Gastroesophageal sphincter (tissue), 3 donors: ENCODE data around the gene SND1.

Source experiments
- EP300 ChIP-seq: sonication (generic); formaldehyde crosslinking; IDR thresholded peaks from one replicate; pipeline ENCODE4 v1.6.1; 2017; ENCODE audit warnings: antibody characterized with exemption, mild to moderate bottlenecking
- POLR2A ChIP-seq, 2 donors: fragments of 450-650 bp; IDR thresholded peaks; one replicate each; pipeline ENCODE4 v1.6.1; 2017; ENCODE audit warnings: antibody characterized with exemption in 2 of 2, mild to moderate bottlenecking in 2 of 2, moderate library complexity in 1 of 2
- TF ChIP-seq, protein P1 (sequence below), 4 experiments: fragments of 200-600 bp in 2 of 4; fragments of 450-650 bp in 2 of 4; sonication (generic) in 1 of 4; IDR thresholded peaks; one replicate each; pipeline ENCODE4 v1.5.1; 2017 to 2019; ENCODE audit warnings: antibody characterized with exemption in 4 of 4, mild to moderate bottlenecking in 2 of 4, moderate library complexity in 2 of 4

GRCh38 chr7:127874951-127875608 lies 223.1 kb downstream of the SND1 start:
- TF ChIP-seq, protein P1, sequence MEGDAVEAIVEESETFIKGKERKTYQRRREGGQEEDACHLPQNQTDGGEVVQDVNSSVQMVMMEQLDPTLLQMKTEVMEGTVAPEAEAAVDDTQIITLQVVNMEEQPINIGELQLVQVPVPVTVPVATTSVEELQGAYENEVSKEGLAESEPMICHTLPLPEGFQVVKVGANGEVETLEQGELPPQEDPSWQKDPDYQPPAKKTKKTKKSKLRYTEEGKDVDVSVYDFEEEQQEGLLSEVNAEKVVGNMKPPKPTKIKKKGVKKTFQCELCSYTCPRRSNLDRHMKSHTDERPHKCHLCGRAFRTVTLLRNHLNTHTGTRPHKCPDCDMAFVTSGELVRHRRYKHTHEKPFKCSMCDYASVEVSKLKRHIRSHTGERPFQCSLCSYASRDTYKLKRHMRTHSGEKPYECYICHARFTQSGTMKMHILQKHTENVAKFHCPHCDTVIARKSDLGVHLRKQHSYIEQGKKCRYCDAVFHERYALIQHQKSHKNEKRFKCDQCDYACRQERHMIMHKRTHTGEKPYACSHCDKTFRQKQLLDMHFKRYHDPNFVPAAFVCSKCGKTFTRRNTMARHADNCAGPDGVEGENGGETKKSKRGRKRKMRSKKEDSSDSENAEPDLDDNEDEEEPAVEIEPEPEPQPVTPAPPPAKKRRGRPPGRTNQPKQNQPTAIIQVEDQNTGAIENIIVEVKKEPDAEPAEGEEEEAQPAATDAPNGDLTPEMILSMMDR (IDR thresholded peaks at IDR 0.05): no peak
- TF ChIP-seq POLR2A (IDR thresholded peaks at IDR 0.05) (no peak), EP300 (no peak)
